Measurements from ENCODE around the gene ERMARD.
"Not testable (repeated sequence)": the region's sequence is repeated elsewhere in the genome, so short reads cannot be mapped to it uniquely, and the experiment has no call there.

Gene ERMARD

DNA sequence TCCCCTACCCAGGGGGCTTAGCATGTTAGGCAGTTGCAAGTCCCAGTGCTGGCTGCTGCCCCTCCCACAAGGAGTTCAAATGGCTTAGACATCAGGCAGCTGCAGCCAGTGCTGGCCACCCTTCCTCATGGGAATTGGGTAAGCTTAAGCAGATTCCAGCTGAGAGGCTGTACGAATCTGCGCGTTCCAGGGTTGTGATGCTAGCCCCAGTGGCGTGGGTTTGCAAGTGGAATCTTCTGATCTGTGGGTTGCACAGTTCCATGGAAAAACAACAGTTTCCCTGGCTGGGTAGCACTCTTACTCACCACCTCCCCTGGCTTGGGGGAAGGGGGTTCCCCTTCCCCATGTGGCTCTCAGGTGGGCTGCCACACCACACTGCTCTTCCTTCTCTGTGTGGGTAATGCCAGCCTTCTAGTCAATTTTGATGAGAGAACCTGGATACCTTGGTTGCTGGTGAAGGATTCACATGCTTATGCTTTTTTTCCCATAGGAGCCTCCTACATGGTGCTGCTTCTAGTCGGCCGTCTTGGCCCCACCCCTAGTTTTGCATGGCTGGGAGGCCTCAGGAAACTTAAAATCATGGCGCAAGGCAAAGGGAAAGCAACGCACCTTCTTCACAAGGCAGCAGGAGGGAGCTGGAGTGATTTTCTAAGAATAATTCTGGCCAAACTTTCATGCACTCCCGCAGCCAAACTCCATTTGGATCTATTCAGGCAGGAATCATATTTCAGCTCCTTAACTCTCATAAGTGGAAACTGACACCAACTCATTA lies 13.0 kb upstream of the ERMARD start:
- DNase-seq (ENCODE audit: low read depth) = no peak

DNA sequence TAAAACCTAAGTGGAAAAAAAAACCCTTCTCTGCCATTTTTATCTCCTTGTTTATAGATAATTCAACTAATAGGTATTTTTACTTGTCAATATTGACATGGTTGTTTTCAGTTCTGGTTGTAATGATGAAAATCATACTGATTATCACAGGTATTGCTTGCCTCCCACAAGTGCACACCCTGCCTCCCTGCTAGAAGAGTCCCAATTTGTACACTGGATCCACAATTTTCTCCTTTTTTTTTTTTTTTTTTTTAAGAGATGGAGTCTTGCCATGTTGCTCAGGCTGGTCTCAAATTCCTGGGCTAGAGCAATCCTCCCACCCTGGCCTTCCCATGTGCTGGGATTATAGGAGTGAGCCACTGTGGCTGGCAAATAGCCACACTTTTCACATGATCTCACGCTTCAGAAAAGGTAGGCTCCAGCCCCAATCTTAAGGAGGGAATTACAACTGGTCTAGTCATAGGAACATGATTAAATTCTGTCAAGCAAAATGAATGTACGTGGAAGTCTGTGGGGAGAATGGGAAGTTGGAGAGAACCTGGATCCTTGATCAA lies 12.4 kb upstream of the ERMARD start:
- DNase-seq (ENCODE audit: low read depth) = no peak

DNA sequence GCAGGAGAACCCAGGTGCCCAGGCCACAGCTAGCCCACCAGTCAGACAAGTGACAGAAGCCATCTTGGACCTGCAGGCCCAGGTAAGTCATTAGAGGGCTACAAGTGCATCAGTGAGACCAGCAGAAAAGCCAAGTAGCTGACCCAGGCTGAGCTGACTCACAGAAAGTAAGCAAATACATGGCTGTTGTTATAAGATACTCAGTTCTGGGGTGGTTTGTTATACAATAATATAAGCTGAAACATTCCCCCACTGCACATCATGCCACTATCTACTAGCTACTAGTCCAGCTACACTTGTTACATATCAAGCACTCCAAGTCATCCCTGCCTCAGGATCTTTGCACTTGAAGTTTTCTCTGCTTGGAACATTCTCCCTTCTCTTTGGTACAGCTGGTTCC lies 10.1 kb upstream of the ERMARD start:
- DNase-seq (ENCODE audit: low read depth) = no peak

DNA sequence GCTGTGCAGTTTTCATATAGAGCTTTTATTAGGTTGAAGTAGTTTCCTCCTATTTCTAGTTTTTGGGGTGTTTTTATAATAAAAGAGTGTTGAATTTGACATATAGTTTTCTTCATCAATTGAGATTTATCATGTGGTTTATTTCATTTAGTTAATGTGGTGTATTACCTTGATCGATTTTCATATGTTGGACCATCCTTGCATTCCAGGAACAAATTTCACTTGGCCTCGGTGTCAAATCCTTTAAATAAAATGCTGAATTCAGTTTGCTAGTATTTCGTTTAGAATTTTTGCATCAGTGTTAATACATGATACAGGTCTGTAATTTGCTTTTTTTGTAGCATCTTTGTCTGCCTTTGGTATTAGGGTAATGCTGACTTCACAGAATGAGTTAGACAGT lies 6.0 kb upstream of the ERMARD start:
- no peak for DNase-seq (ENCODE audit: low read depth)

DNA sequence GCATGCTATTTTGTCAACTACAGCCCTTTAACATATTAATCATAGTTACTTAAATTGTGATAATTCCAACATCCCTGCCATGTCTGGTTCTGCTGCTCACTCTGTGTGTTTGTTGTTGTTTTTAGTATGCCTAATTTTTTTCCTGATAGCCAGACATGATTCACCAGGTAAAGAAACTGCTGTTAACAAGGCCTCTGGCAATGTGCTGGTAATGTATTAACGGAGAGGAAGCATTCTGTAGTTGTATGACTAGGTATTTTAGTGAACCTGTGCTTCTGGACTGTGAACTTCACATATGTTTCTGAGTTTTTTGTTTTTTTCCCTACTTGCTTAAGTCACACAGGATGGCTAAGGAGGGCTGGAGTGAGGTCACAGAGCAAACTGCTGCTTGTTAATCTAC lies 4.9 kb upstream of the ERMARD start:
- no peak for DNase-seq (ENCODE audit: low read depth)

DNA sequence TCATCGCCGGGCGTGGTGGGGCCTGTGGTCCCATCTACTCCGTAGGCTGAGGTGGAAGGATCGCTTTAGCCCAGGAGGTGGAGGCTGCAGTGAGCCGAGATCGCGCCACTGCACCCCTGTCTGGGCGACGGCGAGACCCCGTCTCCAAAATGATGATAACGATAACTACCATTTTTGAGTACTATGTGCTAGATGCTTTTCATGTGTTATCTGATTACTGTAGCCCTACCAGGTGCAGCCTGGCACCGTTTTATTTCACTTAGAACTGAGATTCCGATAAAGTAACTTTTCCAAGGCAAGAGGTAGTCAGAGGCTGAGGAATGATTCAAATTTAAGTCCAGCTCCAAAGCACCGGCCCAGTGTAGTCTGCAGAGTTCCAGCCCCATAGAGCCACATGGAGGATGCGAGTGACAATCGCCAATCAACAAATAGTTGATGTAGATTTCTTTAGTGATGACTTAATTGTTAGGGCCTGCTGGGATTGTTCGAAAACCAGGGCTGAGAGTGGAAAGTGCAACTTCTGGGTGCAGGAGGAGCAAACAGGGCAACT lies 727 bp downstream of the ERMARD start:
- DNase-seq (ENCODE audit: low read depth) = no peak

DNA sequence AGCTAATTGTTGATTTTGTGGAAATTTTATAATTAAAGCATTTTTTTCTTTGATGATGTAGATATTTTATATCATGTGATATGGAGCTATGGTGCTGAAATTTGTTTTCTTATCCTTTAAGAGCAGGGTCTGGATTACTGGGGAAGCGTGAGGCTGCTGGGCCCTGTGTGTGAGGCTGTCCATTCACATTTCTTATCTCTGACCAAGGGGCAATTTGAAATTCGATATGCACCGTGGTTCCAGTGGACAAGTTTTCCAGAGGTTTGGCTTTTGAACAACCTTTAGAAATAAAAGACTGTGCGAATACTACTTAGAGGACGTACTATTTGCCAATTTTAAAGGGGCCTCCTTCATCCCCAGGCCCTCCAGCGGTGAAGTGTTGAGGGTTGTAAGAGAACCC lies 3.7 kb downstream of the ERMARD start:
- no peak for DNase-seq (ENCODE audit: low read depth)

DNA sequence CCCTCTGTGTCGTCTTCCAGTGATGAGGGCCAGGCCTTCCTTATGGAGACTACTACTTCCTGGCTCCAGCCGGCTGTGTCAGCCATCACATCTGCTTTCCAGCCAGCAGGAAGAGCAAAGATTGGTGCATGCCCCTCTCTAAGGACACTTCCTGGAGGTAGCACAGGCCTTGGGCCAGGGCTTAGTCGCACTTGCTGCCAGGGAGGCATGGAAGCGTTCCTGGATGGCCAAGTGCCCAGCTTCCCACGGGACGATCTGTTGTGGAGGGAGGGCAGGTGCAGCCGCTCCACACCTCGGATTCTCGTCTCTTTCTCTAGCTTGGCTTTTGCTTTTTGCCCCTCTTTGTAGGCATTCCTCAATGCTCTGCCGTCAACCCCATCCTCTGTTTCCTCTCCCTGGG lies 11.9 kb downstream of the ERMARD start:
- DNase-seq (ENCODE audit: low read depth) = no peak

DNA sequence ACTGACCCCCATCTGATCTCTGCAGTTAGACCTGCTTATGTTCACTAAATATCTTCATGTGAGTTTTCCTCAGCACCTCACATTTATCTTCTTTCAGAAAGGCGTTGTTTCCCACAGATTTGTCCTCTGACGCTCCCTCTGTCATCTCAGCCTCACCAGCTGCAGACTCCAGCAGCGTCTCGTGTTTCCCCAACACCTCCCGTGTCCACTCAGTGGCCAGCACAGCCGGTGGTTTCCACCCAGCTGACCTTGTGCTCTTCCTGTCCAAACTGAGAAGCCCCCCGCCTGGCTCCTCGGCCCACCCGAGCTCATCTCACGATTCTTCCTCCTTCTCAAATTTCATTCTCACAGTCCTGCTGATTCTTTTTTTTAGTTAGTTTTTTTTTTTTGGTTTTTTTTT lies 12.5 kb downstream of the ERMARD start:
- no peak for DNase-seq (ENCODE audit: low read depth)

DNA sequence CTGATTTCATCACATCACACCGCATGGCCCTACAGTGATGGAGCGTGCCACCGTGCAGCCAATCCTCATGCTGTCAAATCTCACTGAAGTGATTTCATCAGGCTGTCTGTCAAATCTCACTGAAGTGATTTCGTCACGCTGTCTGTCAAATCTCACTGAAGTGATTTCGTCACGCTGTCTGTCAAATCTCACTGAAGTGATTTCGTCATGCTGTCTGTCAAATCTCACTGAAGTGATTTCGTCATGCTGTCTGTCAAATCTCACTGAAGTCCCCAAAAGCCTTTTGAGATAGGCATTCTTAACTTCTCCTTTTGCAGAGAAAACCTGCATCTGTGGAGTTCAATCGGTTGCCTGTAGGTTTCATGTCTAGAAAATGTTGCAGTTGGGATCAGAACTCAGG lies 14.4 kb downstream of the ERMARD start:
- not testable (repeated sequence) for DNase-seq (ENCODE audit: low read depth)

DNA sequence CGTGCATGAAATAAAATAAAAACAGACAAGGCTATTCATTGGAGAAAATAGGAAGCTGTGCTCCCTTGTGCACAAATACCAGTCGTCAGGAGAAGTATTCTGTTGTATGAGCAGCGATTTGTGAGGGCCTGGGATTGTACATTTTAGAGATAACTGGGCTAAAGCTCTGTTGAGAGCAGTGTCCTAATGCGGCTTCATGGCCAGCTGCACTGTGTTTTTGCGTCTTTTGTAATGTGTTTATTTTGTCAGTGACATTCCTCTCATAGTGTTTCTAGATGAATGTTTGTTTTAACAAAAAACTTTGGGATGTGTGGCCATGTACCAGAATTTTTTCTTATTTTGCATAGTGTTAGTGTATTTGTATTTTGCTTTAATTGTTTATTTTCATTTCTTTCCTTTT lies 14.8 kb downstream of the ERMARD start:
- no peak for DNase-seq (ENCODE audit: low read depth)

DNA sequence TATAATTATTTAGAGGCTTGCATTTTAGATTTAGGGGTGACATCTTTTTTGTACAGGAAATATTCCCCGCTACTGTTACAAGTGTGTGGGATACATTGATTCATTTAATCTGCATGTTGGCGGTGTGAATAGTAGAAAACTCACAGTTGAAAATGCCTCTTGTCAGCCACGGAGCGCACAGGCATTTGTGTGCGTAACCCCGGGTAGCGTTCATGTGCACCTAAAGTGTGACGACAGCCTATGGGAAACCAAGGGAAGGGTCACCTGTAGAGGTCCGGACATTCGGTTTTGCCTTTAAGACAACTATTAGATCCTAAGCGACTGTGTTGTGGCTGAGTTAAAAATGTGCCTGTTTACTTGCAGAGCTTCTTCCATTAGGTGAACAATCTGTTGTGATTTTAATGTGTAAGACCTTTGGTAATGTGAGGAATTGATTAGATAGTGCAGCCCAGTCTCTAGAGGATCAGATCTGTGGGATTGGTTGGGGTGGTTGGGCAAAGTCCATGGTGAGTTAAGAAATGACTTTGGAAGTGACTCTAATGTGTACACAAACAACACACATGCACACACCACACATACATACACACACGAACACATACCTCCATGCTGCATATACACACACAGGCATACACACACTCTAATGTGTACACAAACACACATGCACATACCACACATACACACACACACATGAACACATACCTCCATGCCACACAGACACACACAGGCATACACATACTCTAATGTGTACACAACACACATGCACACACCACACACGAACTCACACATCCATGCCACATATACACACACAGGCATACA lies 15.7 kb downstream of the ERMARD start:
- DNase-seq (ENCODE audit: low read depth) = no peak

DNA sequence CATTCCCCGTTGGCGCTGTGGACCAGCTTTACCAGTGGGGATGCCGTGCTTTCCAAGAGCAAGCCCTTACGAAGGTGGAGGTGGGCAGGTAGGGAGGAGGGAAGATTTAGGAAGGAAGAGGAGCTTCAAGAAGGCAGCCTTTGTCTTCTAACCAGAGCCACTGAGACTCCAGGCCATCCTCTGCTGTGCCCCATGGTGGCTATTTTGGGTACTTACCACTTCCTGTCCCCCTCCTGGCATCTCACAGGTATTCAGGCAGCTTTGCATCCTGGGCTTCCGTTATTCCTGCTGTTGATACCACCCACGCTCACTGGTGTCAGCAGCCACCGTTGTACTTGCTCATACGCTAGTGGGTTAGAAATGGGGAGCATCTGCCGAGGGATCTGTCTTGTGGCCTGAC lies 22.9 kb downstream of the ERMARD start:
- no peak for DNase-seq (ENCODE audit: low read depth)

DNA sequence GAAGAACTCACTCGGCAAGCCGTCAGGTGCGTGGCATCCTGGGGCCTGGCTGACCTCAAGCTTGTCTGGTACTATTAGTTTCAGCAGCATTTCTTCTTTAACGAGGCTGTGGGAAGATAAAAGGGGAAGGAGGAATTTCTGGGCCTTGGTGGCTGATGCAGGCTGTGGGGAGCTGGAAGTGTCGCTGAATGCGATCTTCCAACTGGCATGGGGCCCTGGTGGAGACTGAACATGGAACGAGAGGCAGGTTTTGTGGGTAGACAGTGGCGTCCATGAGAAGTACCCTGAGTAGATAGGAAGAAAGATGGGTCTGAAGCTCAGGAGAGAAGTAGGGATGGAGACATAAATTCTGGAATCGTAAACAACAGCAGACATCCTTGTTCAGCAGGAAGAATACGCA lies 23.9 kb downstream of the ERMARD start:
- no peak for DNase-seq (ENCODE audit: low read depth)

DNA sequence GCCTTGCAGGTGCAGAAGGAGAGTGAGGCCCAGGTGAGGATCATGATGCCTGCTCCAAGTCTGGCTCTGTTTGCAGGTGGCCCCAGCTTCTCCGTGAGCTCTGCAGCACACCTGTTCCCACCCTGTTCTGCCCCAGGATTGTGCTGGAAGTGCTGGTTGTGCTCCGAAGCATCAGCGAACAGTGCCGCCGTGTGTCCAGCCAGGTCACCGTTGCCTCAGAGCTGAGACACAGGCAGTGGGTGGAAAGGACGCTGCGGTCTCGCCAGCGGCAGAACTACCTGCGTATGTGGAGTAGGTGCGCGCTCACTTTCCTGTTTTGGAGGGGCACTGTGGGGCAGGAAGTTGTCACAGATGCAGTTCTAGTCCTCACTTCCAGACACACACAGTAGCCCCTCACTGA lies 25.0 kb downstream of the ERMARD start:
- DNase-seq (ENCODE audit: low read depth) = no peak

DNA sequence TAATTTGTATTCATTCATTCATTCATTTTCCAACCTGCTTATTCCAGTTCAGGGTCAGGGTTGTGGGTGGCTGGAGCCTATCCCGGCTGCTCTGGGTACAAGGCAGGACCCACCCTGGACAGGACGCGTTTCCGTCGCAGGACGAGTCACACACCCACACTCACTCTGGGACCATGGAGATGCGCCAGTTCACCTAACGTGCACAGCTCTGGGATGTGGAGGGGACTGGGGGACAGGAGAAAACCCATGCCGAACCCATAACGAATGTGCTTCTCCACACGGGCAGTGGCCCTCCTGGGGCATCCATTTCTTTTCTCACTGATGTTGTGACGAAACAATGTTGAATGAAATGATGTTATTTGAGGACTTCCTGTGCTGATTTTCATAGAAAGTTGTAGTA lies 26.5 kb downstream of the ERMARD start:
- DNase-seq (ENCODE audit: low read depth) = no peak

DNA sequence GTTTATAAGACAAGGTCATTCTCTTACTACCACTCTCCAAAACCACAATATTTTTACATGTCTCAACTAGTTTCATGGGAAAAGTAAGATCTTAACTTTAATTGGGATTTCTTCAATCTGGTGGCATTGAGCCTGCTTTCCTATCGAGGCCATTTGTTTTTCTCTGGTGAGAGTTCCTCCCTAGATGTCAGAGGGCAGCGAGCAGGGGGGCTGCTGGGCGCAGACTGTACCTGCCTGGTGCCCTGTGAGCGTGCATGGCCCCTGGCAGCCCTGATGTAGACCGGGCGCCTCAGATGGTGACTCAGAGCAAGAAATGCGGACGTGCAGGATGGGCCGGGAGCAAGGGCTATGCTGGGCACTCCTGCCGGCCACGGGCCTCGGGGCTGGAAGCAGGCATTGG lies 27.2 kb downstream of the ERMARD start:
- DNase-seq (ENCODE audit: low read depth) = no peak

DNA sequence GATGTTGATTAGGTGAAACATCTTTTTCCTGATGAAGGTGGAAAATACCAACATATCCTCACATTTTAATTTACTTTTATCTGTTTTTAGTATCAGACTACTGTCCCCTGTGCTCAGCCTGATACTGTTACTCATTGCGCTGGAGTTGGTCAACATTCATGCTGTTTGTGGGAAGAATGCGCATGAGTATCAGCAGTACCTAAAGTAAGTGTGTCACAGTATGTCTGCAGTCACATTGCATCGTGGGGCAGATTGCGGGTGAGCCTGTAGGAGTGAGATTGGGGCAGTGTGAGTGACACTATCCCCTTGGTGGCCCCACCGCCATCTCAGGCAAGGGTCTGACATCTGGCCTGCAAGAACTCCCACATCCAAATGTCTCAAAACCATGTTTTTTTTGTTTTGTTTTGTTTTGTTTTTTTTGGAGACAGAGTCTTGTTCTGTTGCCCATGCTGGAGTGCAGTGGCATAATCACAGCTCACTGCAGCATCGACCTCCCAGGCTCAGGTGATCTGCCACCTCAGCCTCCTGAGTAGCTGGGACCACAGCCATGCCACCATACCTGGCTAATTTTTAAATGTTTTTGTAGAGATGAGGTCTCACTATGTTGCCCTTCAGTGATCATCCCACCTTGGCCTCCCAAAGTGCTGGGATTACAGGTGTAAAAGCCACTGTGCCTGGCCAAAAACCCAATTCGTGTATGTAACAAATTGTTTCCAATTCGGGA lies 27.8 kb downstream of the ERMARD start:
- DNase-seq (ENCODE audit: low read depth) = no peak

DNA sequence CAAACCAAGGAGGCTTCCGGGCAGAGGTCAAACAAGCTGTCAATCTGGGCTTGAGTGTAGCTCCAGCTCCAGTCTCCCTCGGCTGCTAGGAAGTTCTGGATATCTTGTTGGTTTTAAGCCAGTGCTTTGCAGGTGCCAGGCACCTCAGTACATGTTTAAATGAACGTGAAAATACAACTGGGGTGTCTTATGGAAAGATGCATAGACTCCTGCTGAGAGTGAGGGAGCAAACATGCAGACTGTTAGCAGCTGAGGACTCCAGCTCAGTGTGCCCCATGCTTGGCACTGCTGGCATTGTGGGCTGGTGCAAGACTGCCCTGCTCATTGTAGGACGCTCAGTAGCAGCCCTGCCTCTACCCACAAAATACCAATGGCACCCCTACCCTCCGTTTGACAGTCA lies 28.5 kb downstream of the ERMARD start:
- no peak for DNase-seq (ENCODE audit: low read depth)

DNA sequence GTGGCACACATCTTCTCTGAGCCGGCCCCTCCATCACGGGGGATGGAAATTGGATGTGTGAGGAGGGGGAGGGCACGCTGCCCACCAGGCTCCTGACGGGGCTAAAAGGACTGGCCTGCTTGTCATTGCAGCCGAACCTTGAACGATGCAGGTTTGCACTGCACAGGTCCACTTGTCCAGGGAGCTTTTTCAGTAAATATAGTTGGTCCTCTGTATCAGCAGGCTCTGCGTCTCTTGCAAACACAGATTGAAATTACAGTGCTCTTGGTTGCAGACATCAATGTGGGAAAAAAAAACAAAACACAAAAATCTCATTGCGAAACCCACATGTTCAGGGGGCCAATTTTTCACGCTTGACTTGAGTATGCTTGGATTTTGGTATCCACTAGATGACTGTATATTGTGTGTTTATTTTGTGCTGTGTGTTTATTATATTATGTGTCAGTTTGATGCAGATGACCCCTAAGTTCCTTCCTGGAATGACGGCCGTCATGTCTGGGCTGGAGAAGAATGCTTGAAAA lies 29.2 kb downstream of the ERMARD start:
- DNase-seq (ENCODE audit: low read depth) = no peak

DNA sequence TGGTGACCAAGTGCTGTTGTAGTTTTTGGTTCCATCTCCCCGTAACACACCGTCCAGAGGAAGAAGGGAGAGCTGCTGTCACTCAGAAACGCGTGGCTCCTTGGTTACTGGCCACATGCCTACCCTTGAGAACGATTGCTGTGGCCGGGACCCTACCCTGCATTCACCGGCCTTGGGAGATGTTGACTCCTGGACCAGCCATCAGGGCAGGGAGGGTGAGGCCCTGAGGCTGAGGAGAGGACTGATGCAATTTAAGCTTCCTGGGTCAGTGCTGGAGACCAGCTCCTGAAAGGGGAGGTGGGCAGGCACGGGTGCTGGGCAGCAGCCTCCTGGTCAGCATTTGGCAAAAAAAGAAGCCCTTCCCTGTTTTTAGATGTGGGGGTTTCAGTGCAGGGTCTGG lies 31.5 kb downstream of the ERMARD start:
- no peak for DNase-seq (ENCODE audit: low read depth)

DNA sequence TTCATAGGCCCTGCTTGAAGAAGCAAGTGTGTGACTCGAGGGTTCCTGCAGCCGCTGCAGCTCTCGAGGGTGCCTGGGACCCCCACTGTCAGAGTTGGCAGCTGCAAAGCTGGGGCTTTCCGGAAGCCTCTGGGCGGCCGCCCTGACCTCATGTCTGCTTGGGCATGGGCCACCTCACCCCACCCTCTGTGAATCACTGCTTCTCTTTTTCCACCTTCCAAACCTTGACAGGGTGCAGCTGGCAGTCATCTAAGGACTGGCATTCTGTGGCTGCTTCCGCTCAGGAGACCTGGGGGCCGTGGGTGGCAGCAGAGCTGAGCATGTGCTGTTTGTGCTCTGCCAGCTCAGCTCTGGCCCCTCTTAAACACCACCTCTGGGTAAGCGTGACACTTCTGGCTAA lies 32.0 kb downstream of the ERMARD start:
- no peak for DNase-seq (ENCODE audit: low read depth)
